ENCODE measurements around the gene NEU3.

GRCh38 chr11:74954199-74954598, 34.5 kb upstream of the NEU3 start:
- TF ChIP-seq CTCF (IDR thresholded peaks at IDR 0.05) (no peak), POLR2A (IDR thresholded peaks at IDR 0.05) (no peak)

All from testis (tissue), 2 donors.